ENCODE measurements around the gene TMEM175.
"Not testable (repeated sequence)": the region's sequence is repeated elsewhere in the genome, so short reads cannot be mapped to it uniquely, and the experiment has no call there.

TMEM175 gene

DNA sequence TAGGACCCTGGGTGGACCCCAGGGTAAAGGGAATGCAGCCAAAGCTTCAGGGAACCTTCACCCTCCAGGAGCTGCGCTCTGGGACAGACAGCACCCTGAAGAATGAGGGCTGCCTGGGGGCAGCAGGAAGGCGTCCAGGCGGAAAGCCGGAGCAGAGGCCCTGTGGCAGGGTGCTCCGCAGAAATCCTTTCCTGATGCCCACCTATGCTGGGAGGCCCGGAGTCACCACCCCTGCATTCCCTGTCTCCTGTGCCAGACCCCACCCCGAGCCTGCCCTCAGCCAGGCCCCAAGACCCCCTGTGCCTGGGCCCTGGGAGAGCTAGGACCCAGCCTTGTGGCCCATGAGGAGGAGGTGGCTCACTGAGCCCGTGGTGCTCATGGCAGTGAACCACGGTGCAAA lies 42.4 kb downstream of the TMEM175 start:
- FAIRE-seq, result no peak
- DNase-seq (ENCODE audit: insufficient read length, low spot score), result no peak
- no peak for TF ChIP-seq POLR2A (IDR thresholded peaks at IDR 0.05; ENCODE audit: low read depth, low read length)

DNA sequence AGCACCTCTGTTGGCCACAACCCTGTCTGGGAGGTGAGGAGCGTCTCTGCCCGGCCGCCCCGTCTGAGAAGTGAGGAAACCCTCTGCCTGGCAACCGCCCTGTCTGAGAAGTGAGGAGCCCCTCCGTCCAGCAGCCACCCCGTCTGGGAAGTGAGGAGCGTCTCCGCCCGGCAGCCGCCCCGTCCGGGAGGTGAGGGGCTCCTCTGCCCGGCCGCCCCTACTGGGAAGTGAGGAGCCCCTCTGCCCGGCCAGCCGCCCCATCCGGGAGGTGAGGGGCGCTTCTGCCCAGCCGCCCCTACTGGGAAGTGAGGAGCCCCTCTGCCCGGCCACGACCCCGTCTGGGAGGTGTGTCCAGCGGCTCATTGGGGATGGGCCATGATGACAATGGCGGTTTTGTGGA lies 43.8 kb downstream of the TMEM175 start:
- FAIRE-seq; DNase-seq (ENCODE audit: insufficient read length, low spot score): not testable (repeated sequence)

DNA sequence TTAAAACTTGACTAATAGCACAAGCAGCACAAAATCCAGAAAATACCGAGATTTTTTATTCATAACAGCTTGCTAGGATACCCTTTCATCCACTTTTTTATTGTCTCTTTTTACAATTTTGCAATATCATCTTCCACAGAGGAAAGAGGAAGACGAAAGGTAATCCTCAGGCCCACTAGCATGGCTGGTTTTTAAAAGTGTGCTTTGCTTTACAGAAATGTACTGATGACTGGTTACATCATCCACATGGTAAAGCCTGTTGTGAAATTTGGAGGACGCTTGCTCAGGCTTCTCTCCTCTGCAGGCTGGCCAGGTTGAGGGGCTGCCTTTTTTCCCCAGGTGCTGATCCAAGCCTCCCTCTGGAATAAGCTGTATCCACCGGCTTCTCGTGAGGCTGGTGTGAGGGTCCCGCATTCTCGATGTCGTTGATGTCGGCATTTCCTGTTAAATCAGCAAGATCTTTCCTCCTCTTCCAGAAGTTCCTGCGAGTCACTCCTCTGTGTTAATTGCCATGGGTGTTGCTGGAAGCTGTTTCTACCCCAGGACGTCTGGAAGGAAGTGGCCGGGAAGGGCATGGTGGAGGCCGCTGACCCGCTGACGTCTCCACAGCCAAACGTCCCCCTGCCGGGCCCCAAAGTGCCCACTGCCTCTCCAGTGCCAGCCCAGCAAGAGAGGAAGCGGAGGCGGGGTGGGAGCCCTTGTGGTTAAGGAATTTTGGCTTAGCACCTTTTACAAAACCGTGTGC lies 46.9 kb downstream of the TMEM175 start:
- FAIRE-seq (no peak), DNase-seq (ENCODE audit: insufficient read length, low spot score) (peak; percentile 63)
- TF ChIP-seq POLR2A (IDR thresholded peaks at IDR 0.05; ENCODE audit: low read depth, low read length), result no peak

DNA sequence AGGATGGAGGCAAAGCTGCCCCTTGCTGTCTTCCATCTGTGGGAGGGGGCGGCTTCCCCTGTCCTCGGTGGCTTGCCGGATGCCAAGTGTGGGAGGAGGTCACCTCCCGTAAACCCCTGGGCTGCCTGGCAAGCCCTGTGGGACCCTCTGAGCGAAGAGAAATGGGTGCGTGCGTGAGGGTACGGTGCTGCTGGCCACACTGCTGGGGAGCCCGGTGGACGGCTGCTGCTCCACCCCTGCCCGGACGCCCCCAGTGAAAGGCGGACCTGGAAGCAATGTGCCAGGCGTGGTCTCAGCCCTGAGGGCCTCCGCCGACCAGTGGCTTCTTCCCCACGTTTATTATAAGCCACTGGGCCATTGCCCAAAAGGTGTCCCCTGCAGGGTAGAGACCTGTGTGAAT lies 50.0 kb downstream of the TMEM175 start:
- FAIRE-seq (no peak), DNase-seq (ENCODE audit: insufficient read length, low spot score) (no peak)
- no peak for TF ChIP-seq POLR2A (IDR thresholded peaks at IDR 0.05; ENCODE audit: low read depth, low read length)

DNA sequence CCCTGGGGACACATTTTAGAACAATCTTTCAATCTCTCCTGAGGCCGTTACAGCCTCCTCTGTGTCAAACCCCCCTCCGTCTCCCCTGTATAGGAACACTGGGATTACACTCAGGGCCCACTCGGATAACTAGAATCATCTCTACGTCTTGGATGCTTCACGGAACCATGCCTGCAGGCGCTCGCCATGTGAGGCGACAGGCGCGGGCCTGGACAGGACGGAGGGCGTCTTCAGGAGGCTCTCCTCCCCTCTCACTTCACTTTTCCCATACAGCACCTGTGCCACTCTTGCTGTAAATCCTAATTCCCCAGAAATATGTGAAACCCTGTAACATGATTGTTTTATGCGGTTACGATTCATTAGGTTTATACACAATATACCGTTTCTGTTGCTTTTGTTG lies 50.6 kb downstream of the TMEM175 start:
- no peak for FAIRE-seq
- no peak for DNase-seq (ENCODE audit: insufficient read length, low spot score)
- TF ChIP-seq POLR2A (IDR thresholded peaks at IDR 0.05; ENCODE audit: low read depth, low read length), result no peak

DNA sequence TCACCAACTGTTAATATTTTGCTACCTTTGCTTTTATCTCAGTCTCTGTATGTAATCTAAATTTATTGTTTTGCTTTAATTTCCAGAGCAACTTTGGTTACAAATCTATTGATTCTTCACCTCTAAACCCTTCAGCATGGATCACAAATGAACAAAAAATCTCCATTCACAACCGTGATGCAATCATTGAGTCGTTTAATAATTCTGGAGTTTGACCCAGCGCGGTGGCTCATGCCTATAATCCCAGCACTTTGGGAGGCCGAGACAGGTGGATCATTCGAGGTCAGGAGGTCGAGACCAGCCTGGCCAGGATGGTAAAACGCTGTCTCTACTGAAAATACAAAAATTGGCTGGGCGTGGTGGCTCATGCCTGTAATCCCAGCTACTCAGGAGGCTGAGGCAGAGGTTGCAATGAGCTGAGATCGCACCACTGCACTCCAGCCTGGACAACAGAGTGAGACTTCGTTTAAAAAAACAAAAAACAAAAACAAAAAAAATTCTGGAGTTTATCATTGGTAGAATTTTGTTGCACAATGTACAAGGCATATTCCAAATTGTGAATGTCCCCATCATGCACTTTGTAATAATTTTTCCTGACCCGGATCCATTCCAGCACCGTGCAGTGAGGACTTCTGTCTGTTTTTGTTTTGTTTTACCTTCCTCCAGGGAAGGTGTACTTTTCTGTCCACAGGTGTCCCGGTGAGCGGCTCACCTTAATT lies 52.2 kb downstream of the TMEM175 start:
- FAIRE-seq (no peak), DNase-seq (ENCODE audit: insufficient read length, low spot score) (no peak)
- TF ChIP-seq POLR2A (IDR thresholded peaks at IDR 0.05; ENCODE audit: low read depth, low read length), result no peak

DNA sequence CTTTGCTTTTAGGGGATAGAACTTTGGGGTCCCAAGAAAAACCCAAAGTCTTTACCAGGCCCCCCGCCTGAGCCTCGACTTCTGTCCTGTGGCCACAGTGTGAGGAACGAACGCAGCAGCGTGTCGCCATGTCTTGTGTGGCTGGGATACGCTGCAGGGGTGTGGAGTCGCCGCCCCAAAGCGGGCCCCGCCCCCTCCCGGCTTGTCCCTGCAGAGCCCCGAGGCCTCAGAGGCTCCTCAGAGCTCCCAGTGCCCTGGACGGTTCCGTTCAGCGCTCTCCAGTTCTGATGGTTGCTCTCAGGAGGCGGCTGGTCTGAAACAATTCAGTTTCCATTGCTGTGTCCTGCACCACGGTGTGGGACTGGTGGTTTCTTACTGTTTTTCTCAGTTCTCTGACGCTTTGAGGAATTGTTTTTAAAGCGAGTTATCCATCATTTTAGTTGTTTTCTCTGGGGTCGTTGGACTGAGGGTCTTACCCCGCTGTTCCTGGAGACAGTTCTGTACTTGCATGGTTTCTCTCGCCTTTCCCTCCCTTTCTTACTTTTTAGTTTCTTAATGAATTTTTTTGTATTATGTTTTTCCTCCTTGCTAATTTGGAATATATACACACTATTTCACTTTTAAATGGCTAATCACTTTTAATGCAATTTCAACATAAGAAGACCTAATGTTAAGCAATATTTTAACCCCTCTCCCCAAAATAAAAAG lies 53.0 kb downstream of the TMEM175 start:
- DNase-seq (ENCODE audit: insufficient read length, low spot score), result no peak
- no peak for TF ChIP-seq POLR2A (IDR thresholded peaks at IDR 0.05; ENCODE audit: low read depth, low read length)
- FAIRE-seq, result no peak

DNA sequence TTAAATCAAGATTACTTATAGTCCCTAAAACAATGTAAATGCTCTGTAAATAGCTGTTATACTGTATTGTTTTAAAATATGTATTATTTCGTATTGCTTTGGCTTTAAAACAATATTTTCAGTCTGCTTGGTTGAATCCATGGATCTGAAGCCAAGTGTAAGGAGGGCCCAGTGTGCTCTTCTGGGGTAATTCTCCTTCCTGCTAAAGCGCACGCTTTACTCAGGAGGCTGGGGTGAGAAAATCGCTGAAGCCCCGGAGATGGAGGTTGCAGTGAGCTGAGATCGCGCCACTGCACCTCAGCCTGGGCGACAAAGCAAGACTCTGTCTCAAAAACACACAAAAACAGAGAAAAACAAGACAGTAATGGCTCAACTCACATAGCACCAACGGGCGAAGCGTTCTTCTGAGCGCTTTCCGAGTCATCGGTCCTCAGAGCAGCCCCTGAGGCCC lies 54.2 kb downstream of the TMEM175 start:
- FAIRE-seq (no peak), DNase-seq (ENCODE audit: insufficient read length, low spot score) (no peak)
- TF ChIP-seq POLR2A (IDR thresholded peaks at IDR 0.05; ENCODE audit: low read depth, low read length), result no peak

DNA sequence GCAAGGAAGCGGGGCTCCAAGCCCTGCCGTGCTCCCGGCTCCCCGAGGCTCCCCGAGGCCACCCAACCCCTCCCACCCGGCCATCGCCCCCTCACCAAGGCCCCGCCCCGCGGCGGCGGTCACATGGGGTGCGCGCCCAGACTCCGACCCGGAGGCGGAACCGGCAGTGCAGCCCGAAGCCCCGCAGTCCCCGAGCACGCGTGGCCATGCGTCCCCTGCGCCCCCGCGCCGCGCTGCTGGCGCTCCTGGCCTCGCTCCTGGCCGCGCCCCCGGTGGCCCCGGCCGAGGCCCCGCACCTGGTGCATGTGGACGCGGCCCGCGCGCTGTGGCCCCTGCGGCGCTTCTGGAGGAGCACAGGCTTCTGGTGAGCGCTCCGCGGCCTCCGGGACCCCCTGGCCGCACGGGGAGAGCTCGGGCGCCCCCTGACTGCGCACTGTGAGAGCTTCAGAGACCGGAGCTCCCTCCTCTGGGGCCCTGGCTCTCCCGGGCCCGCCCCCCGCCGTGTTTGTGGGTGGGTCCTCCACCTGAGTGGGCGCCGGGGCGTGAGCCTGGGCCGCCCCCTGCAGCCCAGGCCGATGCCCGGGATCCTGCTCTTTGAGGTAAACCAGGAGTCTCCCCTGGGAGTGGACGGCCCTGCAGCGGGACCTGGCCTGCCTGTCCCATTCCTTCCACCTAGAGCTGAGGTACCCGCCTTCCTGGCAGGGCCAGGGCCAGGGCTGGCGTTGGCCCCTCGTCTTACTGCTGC lies 54.8 kb downstream of the TMEM175 start, which contains the start of gene IDUA:
Gene IDUA, plus strand, starts transcription at position 166 of the 745 bp plus-strand sequence. Its CDS starts 41 bp downstream, at position 207.
- DNase-seq (ENCODE audit: insufficient read length, low spot score), result peak; percentile 81
- TF ChIP-seq POLR2A (IDR thresholded peaks at IDR 0.05; ENCODE audit: low read depth, low read length), result peak; percentile 79
- FAIRE-seq, result no peak

DNA sequence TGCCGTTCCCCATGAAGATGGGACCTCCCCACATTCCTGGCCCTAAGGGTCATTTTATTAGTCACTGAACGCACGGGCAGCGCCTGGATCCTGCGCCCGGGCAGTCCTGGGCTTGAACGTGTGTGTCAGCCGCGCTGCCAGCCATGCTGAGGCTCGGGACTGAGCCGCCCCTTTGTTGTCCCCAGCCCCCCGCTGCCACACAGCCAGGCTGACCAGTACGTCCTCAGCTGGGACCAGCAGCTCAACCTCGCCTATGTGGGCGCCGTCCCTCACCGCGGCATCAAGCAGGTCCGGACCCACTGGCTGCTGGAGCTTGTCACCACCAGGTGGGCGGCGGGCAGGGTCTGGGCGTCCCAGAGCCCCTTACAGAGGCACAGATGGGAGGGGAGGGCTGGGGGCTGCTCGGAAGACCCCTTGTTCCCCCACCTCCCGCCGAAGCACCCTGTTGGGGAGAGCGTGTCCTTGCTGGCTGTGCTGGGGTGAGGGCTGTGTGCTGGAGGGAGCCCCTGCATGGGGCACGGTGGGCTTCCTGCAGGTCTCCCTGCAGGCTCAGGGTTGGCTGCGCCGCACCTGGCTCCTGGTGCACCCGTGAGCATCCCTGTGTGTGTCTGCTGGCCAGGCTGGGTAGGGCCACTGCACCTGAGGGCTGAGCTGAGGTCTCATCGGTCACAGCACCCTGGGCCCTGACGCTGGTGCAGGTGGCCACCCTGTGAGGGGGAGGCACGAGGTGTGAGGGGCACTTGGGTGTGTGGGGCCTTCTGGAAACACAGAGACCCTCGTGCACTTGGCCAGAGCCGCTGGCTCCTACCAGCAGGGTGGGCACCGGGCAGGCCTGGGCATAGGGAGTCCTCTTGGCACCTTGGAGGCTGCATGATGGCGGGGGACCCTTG lies 55.6 kb downstream of the TMEM175 start:
- DNase-seq (ENCODE audit: insufficient read length, low spot score) (peak; percentile 88), FAIRE-seq (peak; percentile 11)
- TF ChIP-seq POLR2A (IDR thresholded peaks at IDR 0.05; ENCODE audit: low read depth, low read length), result no peak

DNA sequence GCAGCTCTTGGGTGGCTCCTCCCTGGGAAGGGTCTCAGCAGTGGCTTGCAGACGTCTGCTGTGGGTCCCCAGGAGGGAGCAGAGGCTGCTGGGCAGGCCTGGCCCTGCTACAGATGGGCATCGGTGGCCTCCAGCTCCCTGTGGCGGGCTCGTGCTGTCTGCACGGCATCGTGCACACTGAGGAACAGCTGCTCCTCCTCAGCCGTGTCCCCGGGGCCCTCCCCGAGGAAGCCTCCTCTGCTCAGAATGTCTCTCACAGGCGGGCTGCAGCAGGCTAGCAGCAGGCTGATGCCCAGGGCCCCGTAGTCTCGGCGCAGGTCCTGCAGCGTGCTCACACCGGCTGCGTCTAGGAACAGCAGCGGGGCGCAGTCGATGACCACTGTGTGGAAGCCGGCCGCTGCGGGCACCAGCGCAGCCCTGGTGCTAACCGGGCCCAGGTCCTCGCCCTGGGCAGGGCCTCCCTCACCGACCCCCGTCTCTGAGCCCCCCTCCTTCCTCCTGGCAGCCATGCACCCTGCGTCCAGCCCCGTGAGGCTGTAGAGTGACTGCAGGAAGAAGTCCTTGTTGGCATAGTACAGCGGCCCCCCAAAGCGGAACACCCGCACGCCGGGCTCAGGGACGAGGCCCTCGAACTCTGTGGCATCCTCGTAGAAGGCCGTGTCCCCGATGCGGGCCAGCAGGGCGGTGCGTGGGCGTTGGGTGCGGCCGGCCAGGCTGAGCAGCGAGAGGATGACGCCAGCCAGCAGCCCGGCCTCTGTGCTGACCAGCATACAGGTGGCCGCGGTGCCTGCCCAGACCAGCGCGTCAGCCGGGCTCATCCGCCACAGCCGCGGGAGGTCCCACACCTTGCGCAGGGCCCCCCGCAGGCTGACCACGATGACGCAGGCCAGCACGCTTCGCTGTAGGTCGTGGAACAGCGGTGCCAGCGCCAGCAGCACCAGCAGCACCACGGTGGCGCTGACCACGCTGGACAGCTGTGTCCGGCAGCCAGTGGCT lies 56.8 kb downstream of the TMEM175 start:
- FAIRE-seq (no peak), DNase-seq (ENCODE audit: insufficient read length, low spot score) (no peak)
- TF ChIP-seq POLR2A (IDR thresholded peaks at IDR 0.05; ENCODE audit: low read depth, low read length), result no peak

All from H54 (cell line).